ENCODE results near the gene HS6ST3.

The HS6ST3 gene

GRCh38 chr13:96294930-96295881 lies 205.3 kb downstream of the HS6ST3 start:
- TF ChIP-seq, protein P1, sequence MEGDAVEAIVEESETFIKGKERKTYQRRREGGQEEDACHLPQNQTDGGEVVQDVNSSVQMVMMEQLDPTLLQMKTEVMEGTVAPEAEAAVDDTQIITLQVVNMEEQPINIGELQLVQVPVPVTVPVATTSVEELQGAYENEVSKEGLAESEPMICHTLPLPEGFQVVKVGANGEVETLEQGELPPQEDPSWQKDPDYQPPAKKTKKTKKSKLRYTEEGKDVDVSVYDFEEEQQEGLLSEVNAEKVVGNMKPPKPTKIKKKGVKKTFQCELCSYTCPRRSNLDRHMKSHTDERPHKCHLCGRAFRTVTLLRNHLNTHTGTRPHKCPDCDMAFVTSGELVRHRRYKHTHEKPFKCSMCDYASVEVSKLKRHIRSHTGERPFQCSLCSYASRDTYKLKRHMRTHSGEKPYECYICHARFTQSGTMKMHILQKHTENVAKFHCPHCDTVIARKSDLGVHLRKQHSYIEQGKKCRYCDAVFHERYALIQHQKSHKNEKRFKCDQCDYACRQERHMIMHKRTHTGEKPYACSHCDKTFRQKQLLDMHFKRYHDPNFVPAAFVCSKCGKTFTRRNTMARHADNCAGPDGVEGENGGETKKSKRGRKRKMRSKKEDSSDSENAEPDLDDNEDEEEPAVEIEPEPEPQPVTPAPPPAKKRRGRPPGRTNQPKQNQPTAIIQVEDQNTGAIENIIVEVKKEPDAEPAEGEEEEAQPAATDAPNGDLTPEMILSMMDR (IDR thresholded peaks at IDR 0.05; ENCODE audit: low read length, missing control alignments): no peak
- H3K4me3 ChIP-seq (replicated peaks; ENCODE audit: low read depth, low read length): no peak overlapping the region
- DNase-seq (ENCODE audit: low read depth): no peak

DNA sequence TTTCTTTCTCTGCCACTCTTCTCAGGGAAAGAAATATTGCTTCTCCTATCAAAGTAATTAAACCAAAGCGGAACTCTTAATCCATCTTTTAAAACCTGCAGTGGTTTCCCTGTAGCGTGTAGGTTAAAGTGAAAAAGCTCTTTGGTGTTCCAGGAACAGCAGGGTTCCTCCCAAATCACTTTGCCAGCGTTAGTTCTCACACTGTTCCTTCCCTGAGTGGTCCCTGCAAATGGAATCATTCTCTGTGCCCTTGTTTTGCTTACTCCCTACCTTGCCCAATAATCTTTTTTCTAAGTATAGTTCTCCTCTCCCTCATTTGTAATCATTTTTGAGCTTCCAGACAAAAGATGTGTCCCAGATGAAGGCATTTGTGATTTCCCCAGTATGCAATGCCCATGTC lies 207.5 kb downstream of the HS6ST3 start:
- no peak for DNase-seq (ENCODE audit: low read depth)
- TF ChIP-seq, protein P1 (IDR thresholded peaks at IDR 0.05; ENCODE audit: low read length, missing control alignments): no peak
- H3K4me3 ChIP-seq (replicated peaks; ENCODE audit: low read depth, low read length): no peak overlapping the region

DNA sequence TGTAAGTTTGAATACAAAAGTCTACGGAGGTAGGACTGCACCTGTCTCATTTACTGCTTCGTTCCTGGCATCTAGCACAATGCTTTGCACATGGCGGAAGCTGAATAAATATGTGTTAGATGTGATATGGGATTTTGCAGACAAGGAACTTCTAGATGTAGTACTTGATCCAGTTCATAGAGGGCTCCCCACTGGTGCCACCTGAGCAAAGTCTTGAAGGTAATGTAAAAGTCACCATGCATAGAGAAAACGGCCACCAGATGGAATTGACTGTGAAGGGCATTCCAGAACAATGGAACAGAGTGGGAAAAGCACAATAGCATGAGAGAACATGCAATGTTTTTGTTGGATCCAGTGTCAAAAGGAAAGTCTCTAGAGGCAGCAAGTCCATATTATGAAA lies 209.3 kb downstream of the HS6ST3 start:
- no peak for DNase-seq (ENCODE audit: low read depth)
- TF ChIP-seq, protein P1 (IDR thresholded peaks at IDR 0.05; ENCODE audit: low read length, missing control alignments): no peak
- H3K4me3 ChIP-seq (replicated peaks; ENCODE audit: low read depth, low read length): no peak overlapping the region

DNA sequence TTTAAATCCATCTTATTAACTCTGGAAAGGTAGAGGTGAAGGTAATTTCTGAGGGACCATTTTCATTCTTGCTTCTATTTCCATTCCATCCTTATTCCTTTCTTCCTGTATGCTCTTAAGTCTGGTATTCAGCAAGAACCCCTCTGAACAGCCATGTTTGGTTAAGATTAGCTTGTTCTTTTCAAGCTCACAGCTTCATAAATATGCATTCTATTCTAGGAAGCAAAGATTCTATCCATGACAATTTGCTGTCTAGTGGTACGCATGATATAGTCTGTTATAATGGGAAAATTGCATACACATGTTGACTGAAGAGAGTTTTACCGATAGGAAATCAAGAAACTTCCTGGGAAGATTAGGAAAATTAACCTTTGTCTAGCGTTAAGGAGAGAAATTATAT lies 218.7 kb downstream of the HS6ST3 start:
- TF ChIP-seq, protein P1 (IDR thresholded peaks at IDR 0.05; ENCODE audit: low read length, missing control alignments): no peak
- DNase-seq (ENCODE audit: low read depth): no peak
- H3K4me3 ChIP-seq (replicated peaks; ENCODE audit: low read depth, low read length): no peak overlapping the region

DNA sequence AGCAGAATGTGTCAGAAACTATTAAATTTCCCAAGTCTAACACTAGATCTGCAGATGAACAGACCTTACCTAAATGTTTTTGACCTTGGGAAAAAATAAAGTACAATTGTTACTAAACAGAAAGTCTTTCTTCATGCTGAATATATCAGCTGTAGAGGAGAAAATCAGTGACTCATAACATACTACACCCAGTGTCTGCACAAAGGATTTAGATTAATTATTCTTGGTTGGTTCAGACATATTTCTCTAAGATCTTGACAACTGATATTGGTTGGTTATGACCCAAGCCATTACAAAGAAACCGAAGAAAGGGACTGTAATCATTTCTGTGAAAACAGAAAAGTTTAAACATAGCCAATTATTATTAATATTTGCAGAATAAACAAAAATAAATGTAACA lies 225.1 kb downstream of the HS6ST3 start:
- H3K4me3 ChIP-seq (replicated peaks; ENCODE audit: low read depth, low read length): no peak overlapping the region
- TF ChIP-seq, protein P1 (IDR thresholded peaks at IDR 0.05; ENCODE audit: low read length, missing control alignments): no peak
- DNase-seq (ENCODE audit: low read depth): no peak

GRCh38 chr13:96338030-96338429 lies 248.1 kb downstream of the HS6ST3 start:
- TF ChIP-seq, protein P1 (IDR thresholded peaks at IDR 0.05; ENCODE audit: low read length, missing control alignments): no peak
- DNase-seq (ENCODE audit: low read depth): no peak

GRCh38 chr13:96342286-96342685 lies 252.4 kb downstream of the HS6ST3 start:
- no peak for DNase-seq (ENCODE audit: low read depth)
- no peak overlapping the region for H3K4me3 ChIP-seq (replicated peaks; ENCODE audit: low read depth, low read length)
- TF ChIP-seq, protein P1 (IDR thresholded peaks at IDR 0.05; ENCODE audit: low read length, missing control alignments): no peak

More at GRCh38 chr13:96338030-96338429, 248.1 kb downstream of the HS6ST3 start:
- H3K4me3 ChIP-seq (replicated peaks; ENCODE audit: low read depth, low read length): no peak overlapping the region
